NCI-H2227 (cell line): ENCODE measurements around the gene GIPR.
"Not testable (repeated sequence)": the region's sequence is repeated elsewhere in the genome, so short reads cannot be mapped to it uniquely, and the experiment has no call there.

ENCODE experiments used
- DNase-seq: peaks from one replicate; lab custom pipeline; 2025; ENCODE audit not compliant: unreplicated experiment; lab: John Stamatoyannopoulos, UW

The GIPR gene

DNA sequence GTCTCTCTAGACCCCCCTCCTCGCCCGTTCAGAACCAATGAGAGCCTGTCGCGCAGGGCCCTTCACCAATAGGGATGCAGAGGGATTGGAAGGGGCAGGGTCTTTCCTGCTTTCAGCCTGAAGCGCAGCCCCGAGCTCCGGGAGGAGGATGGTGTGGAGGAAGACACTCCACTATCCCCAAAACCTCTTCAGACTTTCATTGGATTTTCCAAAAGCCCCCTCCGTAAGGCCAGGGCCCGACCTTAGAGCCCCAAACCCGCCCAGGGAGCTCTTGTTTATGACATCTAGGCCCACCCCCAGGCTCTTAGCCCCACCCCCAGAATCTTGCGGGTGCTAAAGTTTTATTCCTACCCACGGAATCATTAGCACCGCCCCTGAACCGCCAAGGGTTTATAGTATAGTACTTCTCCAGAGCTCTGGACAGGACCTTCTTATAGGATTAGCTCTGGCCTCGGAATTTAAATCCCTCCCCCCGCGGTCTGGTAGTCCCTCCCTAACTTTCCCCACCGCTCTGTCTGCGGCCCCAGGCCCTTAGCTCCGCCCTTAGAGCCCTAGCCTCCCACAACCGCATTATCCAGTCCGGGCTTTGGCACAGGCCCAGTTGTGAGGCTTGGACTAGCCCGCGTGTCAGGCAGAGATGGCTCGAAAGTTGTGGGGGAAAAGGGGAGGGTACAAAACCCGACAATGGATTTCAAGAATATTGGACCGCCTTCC lies 22.2 kb upstream of the GIPR start:
- peak; percentile 94 for DNase-seq

DNA sequence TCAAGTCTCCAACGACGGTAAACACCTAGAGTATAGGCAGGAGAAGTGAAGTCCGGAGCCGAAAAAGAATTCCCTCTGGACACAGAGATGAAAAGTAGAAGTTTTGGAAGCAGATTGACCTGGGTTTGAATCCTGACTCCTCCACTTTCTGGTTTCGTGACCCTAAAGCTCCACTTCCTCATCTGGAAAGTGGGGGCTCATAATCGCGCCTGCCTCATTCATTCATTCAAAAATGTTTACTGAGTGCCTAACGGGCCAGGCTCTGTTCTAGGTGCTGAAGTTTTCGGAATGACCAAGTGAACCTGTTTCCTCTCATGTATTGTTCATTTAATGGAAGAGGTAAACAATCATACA lies 21.7 kb upstream of the GIPR start:
- DNase-seq: no peak

GRCh38 chr19:45650722-45651121 lies 17.3 kb upstream of the GIPR start:
- DNase-seq: no peak

GRCh38 chr19:45653634-45654033 lies 14.4 kb upstream of the GIPR start:
- no peak for DNase-seq

- DNase-seq: no peak
Observed at GRCh38 chr19:45655073-45655472, 12.9 kb upstream of the GIPR start.

- no peak for DNase-seq
Observed at GRCh38 chr19:45657520-45658167, 10.4 kb upstream of the GIPR start.

DNA sequence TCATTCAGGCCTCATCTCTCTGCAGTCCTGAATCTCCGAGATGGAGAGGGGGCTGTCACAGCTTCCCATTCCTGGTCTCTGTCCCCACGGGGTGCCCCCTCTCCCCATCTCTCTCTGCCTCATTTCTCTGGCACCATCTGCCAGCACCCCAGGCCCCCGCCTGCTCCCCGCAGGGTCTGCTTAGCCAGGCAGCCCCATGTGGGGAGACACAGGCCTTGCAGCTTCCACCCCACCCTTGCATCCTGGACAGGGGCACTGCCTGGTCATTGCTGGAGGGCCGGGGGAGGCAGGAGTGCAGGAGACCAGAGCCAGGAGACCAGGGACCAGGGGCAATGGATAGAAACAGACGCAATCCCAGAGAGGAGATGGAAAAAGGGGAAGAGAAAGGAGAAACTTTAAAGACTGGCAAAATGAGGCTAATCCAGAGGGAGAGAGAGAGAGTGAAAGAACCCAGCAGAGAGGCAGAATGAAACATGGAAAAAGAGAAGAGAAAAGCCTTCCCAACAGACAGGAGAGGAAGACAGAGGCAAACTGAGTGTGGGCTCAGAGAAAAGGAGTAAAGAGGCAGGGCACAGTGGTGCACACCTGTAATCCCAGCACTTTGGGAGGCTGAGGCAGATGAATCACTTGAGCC lies 8.8 kb upstream of the GIPR start:
- no peak for DNase-seq

- no peak for DNase-seq
Observed at GRCh38 chr19:45660636-45661035, 7.4 kb upstream of the GIPR start.

GRCh38 chr19:45663800-45664199 lies 4.2 kb upstream of the GIPR start:
- no peak for DNase-seq

DNA sequence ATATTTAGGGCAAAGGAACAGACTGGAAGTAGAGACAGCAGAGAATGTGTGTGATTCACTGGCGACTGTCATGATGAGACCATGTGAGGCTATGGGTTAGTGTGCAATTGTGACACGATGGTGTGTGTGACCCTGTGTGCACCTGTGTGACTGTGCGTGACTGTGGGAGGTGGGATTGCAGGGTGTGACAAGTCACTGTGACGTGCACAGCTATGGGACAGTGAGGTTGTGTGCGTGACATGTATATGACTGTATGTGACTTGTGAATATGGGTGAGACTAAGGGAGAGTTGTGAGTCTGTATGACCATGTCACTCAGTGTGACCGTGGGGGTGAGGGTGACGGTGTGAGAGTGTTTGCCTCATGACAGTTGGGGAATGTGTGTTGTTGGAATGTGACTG lies 3.4 kb upstream of the GIPR start:
- no peak for DNase-seq

GRCh38 chr19:45668342-45668871 lies 386 bp downstream of the GIPR start:
- no peak for DNase-seq

DNA sequence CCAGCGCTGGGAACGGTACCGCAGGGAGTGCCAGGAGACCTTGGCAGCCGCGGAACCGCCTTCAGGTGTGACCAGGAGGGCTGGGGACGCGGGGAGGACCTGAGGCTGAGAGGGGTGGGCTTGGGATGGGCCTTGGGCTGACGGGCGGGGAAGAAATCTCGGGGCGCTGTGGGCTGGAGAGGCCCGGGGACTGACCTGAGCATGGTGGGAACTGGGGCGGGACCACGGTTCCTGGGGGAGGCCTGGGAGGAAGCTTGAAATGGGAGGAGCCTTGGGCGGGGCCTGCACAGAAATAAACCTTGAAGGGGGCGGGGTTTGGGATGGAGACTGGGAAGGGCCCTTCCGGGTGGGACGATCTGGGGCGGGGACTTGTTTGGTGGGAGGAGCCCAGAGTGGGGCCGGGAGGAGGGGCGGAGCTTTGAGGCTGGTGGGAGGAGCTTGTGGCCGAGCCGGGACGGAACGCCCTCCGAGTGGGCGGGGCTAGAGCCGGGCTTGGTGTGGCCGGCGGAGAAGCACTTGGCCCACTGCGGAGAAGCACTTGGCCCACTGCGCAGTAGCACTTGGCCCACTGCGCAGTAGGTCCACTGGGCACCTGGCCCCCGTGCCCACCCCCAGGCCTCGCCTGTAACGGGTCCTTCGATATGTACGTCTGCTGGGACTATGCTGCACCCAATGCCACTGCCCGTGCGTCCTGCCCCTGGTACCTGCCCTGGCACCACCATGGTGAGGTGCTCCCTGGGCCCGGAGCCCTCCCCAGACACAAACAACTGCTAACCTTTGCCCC lies 2.8 kb downstream of the GIPR start:
- DNase-seq: peak; percentile 64

DNA sequence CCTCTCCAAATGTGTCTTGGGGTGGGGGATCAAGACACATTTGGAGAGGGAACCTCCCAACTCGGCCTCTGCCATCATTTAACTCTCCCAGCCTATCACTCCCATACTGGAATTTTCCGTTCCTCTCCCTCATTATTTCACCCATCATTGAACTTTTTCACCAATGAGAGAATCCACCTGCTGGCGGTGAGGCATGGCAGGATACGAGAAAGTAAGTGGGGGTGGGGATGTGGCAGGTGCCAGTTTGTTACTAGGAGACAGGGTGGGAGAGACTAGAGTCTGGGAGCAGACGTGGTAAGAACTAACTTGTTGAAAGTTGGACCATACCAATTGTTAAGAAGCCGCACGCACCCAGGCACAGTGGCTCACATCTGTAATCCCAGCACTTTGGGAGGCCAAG lies 6.9 kb downstream of the GIPR start:
- DNase-seq: no peak

DNA sequence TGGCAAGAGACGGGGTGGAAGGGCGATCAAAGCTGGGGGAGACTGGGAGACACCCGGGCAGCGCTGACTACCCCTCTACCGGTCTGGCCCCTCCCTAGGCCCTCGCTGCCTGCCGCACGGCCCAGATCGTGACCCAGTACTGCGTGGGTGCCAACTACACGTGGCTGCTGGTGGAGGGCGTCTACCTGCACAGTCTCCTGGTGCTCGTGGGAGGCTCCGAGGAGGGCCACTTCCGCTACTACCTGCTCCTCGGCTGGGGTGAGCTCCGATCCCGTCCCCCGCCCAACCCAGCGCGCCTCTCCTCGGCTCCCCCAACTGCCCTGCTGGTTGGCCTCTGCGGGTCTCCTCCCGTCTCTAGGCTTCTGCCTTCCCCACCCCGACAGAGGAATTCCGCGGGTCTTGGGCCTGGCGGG lies 8.8 kb downstream of the GIPR start:
- DNase-seq: no peak

- peak; percentile 87 for DNase-seq
Observed at GRCh38 chr19:45677351-45678230, 9.6 kb downstream of the GIPR start.

DNA sequence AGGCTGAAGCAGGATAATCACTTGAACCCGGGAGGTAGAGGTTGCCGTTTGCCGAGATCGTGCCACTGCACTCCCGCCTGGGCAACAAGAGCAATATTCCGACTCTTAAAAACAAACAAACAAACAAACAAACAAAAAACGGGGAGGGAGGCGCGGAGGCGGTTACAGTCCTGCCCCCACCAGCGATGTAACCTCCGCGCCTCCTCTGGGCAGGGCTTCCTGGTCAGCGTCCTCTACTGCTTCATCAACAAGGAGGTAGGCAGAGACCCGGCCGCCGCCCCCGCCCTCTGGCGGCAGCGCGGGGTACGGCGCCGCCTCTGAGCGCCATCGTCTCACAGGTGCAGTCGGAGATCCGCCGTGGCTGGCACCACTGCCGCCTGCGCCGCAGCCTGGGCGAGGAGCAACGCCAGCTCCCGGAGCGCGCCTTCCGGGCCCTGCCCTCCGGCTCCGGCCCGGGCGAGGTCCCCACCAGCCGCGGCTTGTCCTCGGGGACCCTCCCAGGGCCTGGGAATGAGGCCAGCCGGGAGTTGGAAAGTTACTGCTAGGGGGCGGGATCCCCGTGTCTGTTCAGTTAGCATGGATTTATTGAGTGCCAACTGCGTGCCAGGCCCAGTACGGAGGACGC lies 13.5 kb downstream of the GIPR start:
- peak; percentile 81 for DNase-seq

DNA sequence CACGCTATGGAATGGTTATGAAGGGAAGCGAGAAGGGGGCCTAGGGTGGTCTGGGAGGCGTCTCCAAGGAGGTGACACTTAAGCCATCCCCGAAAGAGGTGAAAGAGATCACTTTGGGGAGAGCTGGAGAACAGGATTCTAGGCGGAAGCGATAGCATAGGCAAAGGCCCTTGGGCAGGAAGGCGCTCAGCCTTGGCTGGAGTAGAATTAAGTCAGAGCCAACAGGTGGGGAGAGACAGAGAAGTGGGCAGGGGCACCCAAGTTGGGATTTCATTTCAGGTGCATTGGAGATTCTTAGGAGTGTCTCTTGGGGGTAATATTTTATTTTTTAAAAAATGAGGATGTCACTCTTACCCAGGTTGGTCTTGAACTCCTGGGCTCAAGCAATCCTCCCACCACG lies 14.1 kb downstream of the GIPR start:
- no peak for DNase-seq

GRCh38 chr19:45682908-45683307 lies 14.9 kb downstream of the GIPR start:
- DNase-seq: no peak

GRCh38 chr19:45685045-45685444 lies 17.0 kb downstream of the GIPR start:
- DNase-seq: not testable (repeated sequence)

- DNase-seq: no peak
Observed at GRCh38 chr19:45687599-45687998, 19.6 kb downstream of the GIPR start.
